ENCODE results near the gene SLAIN1. TPM values are rescaled to one million over a fixed set of nuclear protein-coding genes. Genes with fewer than 3 reads are reported as not detected.

The SLAIN1 gene
- total RNA-seq: 0.21 and 2.9 TPM in 2 replicates

DNA sequence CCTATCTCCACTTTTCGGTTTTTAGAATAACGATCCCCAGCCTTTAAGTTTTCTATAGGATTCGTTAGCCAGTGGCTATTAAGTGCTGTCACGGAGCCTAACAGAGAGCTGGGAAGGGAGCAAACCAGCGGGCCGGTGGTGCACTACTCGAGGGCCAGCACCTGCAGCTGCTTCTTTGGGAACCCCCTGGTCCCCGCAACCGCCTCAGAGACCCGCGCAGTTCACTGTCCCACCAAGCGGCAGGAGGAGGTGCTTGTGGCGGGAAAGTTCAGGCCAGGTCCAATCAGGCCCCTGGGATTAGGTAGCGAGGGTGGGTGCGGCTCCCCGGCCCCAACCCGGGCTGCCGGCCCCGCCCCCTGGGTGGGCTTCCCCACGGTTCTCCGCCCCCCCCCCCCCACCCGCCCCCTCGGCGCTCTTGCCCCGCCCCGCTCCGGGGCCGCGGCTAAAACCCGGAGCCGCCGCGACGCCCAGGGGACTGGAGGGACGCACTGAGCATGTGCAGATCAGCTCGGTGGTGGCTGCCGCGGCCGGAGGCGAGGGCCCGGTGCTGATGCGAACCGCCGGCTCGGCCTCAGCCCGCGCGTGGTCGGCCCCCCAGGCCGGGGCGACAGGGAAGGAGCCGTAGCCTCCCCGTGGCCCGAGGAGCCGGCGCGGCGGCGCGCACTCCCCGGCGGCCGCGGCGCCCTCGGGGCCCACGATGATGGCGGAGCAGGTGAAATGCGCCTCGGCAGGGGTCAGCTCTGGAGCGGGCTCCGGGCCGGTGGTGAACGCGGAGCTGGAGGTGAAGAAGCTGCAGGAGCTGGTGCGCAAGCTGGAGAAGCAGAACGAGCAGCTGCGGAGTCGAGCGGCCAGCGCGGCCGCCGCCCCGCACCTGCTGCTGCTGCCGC is at the start of gene SLAIN1:
Gene SLAIN1 (plus strand): TSS at position 471 of the 887 bp plus-strand sequence. CDS start 227 bp downstream, at position 698.

Other genes starting within 250 kb of the SLAIN1 start
- 51.6 and 64.4 TPM in 2 replicates for gene SCEL, start 162.0 kb upstream of the SLAIN1 start, total RNA-seq
- under 0.01 TPM in 2 replicates for gene EDNRB, start 221.1 kb downstream of the SLAIN1 start, total RNA-seq

Data from tracheal epithelial cell (primary cell).